ENCODE measurements around the gene SCUBE1. TPM values are rescaled to one million over a fixed set of nuclear protein-coding genes. Genes with fewer than 3 reads are reported as not detected.

Gene SCUBE1
- total and polyA plus RNA-seq, 2 of the 8 experiments (the other 6 are each of a cell fraction or from before 2014, with no cell fraction given): 2.3 to 4.9 TPM

DNA sequence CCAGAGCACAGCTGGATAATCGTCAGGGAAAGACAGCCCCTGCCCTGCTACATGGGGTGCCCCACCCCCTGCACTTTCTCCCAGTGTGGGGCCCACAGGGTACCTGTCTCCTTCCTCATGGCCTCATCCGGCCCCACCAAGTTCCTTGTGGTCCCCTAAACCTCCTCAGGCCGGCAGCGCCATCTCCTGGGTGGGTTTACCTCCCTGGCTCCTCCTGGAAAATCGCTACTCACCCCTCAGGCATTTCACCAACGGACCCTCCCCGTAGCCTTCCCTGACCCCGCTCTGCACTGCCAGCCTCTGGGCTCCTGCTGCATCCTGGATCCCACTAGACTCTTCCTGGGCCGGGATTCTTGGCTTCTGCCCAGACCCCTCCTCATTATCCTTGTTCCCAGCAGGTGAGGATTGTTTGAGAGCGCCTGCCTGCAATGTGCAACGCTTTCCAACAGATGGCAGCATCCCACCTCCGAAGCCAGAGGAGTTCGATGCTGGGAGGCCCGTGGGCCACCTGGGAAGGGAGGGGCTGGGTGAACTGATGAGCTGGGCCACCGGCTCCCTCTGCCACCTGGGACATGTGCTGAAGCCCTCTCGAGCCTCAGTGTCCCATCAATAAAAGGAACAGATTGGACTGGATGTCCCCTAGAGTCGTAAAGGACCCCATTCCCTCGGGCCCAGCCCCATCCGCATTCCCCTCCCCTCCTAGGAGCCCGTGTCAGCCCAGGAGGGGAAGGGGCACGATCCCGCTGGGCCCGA lies 112.0 kb downstream of the SCUBE1 start:
- no peak overlapping the region for H3K9ac ChIP-seq (replicated peaks in 1 of 4; ENCODE audit: extremely low read depth in 1 of 4, low read depth in 3 of 4, low read length in 3 of 4)
- DNase-seq (ENCODE audit: low read depth in 1 of 2, low spot score in 2 of 2) (peak; percentile 66 to 92), FAIRE-seq (peak; percentile 69)
- peak overlapping the region; percentile 16; the same call in 1 of the 2 replicates for H4K8ac ChIP-seq (ENCODE audit: extremely low read depth, insufficient read depth, low read length)
- H2BK20ac ChIP-seq (ENCODE audit: low read length): 0 out of 2 replicates have a peak overlapping the region, but pooled peaks have one; percentile 80
- H3K4me1 ChIP-seq (replicated peaks in 1 of 4; ENCODE audit: control insufficient read depth in 3 of 4, insufficient read depth in 4 of 4, low read length in 3 of 4): peaks cover 0 to 19% (median 13%) of the 10 kb centered on the region in 4 experiments; a peak in 6 of 7 replicates
- no peaks in the 10 kb centered on the region; the same call in 1 of the 2 replicates for H3K23me2 ChIP-seq (ENCODE audit: low read depth, low read length)
- no peak overlapping the region for H2AK5ac ChIP-seq (ENCODE audit: low read depth, low read length)
- H3K9me3 ChIP-seq (ENCODE audit: insufficient read depth in 2 of 2, low read depth in 1 of 2, low read length in 1 of 2): no peaks in the 10 kb centered on the region
- peak overlapping the region in 3 of 4 experiments; percentile 40 to 54 (median 52); a peak in 6 of 8 replicates for H3K4me3 ChIP-seq (ENCODE audit: extremely low read depth in 1 of 4, insufficient read depth in 2 of 4, low read depth in 3 of 4, low read length in 4 of 4)
- H3K4ac ChIP-seq (replicated peaks; ENCODE audit: insufficient read length, low read depth, low read length): no peak overlapping the region
- POLR2A ChIA-PET (ENCODE audit: partially characterized antibody): no interaction called here
- H3K27ac ChIP-seq (ENCODE audit: low read depth, low read length): no peak overlapping the region
- no peak overlapping the region for H4K91ac ChIP-seq (replicated peaks; ENCODE audit: insufficient read length, low read length)
- H3K36me3 ChIP-seq (ENCODE audit: control insufficient read depth in 2 of 4, insufficient read depth in 4 of 4, low read length in 3 of 4): no peaks in the 10 kb centered on the region
- peak overlapping the region; percentile 91; the same call in 1 of the 2 replicates for H3K18ac ChIP-seq (ENCODE audit: extremely low read depth, low read length)
- H4K5ac ChIP-seq (ENCODE audit: insufficient read length, low read depth, low read length): peak overlapping the region; percentile 55
- H3K79me1 ChIP-seq (ENCODE audit: low read depth, low read length): no peaks in the 10 kb centered on the region
- H3K23ac ChIP-seq (ENCODE audit: insufficient read length): no peak overlapping the region
- no peak overlapping the region for H2BK120ac ChIP-seq (replicated peaks; ENCODE audit: low read depth, low read length)
- no peaks in the 10 kb centered on the region for H4K20me1 ChIP-seq (replicated peaks in 1 of 2; ENCODE audit: control insufficient read depth in 1 of 2, insufficient read depth in 2 of 2, low read length in 2 of 2)
- H3K4me2 ChIP-seq (ENCODE audit: insufficient read depth in 1 of 2, low read depth in 2 of 2, low read length in 2 of 2): peak overlapping the region in 1 of 2 experiments; percentile 90; a peak in 3 of 4 replicates
- CTCF ChIA-PET (ENCODE audit: partially characterized antibody): interaction anchor here (0.6 to 26.8 kb wide), 52 partner anchors 11 to 1381 kb away, joined by 3 to 388 read pairs (median 5); partner anchors contain the start of genes SCUBE1 and TTLL12
- H2BK5ac ChIP-seq (ENCODE audit: low read depth, low read length): peak overlapping the region; percentile 68; the same call in 1 of the 2 replicates
- H3K56ac ChIP-seq (replicated peaks; ENCODE audit: insufficient read length, low read depth, low read length): no peak overlapping the region
- peak overlapping the region; percentile 84; the same call in 1 of the 2 replicates for H2AFZ ChIP-seq (ENCODE audit: low read length)
- no peaks in the 10 kb centered on the region for H3K27me3 ChIP-seq (replicated peaks in 1 of 4; ENCODE audit: control insufficient read depth in 3 of 4, extremely low read depth in 1 of 4, insufficient read depth in 3 of 4, low read length in 3 of 4)
- WGBS, 2 experiments (ENCODE audit: extremely low coverage in 1 of 2, insufficient coverage in 1 of 2, insufficient read length in 1 of 2, insufficient replicate concordance in 2 of 2, low coverage in 1 of 2, low lambda C conversion rate in 2 of 2, missing lambda C conversion rate in 1 of 2): 26% methylated on average over 22 of the region's 23 CpGs; no CpG with 5 or more reads in 1 of the 2 experiments
- peak overlapping the region; percentile 50; the same call in 1 of the 2 replicates for H2BK12ac ChIP-seq (ENCODE audit: low read depth, low read length)
- H3K14ac ChIP-seq (ENCODE audit: insufficient read length): no peak overlapping the region
- H2BK15ac ChIP-seq (ENCODE audit: low read length): peak overlapping the region; percentile 92; the same call in 1 of the 2 replicates
- no peaks in the 10 kb centered on the region for H3K79me2 ChIP-seq (ENCODE audit: control insufficient read depth in 1 of 2, insufficient read depth in 2 of 2, low read length in 2 of 2)
- TF ChIP-seq CREB1 (IDR thresholded peaks at IDR 0.05) (peak; percentile 45), SP4 (IDR thresholded peaks at IDR 0.05; ENCODE audit: low read length) (no peak), KDM4A (IDR thresholded peaks at IDR 0.05; ENCODE audit: low read depth, low read length, severe bottlenecking) (peak; percentile 30)
- TF ChIP-seq, protein P1, sequence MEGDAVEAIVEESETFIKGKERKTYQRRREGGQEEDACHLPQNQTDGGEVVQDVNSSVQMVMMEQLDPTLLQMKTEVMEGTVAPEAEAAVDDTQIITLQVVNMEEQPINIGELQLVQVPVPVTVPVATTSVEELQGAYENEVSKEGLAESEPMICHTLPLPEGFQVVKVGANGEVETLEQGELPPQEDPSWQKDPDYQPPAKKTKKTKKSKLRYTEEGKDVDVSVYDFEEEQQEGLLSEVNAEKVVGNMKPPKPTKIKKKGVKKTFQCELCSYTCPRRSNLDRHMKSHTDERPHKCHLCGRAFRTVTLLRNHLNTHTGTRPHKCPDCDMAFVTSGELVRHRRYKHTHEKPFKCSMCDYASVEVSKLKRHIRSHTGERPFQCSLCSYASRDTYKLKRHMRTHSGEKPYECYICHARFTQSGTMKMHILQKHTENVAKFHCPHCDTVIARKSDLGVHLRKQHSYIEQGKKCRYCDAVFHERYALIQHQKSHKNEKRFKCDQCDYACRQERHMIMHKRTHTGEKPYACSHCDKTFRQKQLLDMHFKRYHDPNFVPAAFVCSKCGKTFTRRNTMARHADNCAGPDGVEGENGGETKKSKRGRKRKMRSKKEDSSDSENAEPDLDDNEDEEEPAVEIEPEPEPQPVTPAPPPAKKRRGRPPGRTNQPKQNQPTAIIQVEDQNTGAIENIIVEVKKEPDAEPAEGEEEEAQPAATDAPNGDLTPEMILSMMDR (IDR thresholded peaks at IDR 0.05; ENCODE audit: control extremely low read depth in 1 of 3, insufficient read depth in 1 of 3, low read depth in 1 of 3, low read length in 3 of 3): peak; percentile 88 to 94 (median 89)
- TF ChIP-seq, protein P2, sequence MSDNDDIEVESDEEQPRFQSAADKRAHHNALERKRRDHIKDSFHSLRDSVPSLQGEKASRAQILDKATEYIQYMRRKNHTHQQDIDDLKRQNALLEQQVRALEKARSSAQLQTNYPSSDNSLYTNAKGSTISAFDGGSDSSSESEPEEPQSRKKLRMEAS (IDR thresholded peaks at IDR 0.05): 0 out of 2 replicates have a peak, but pooled peaks have one; percentile 23
- TF ChIP-seq, protein P3, sequence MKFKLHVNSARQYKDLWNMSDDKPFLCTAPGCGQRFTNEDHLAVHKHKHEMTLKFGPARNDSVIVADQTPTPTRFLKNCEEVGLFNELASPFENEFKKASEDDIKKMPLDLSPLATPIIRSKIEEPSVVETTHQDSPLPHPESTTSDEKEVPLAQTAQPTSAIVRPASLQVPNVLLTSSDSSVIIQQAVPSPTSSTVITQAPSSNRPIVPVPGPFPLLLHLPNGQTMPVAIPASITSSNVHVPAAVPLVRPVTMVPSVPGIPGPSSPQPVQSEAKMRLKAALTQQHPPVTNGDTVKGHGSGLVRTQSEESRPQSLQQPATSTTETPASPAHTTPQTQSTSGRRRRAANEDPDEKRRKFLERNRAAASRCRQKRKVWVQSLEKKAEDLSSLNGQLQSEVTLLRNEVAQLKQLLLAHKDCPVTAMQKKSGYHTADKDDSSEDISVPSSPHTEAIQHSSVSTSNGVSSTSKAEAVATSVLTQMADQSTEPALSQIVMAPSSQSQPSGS (IDR thresholded peaks at IDR 0.05; ENCODE audit: low read length): 0 out of 2 replicates have a peak, but pooled peaks have one; percentile 46
